HG02759 (cell line): ENCODE results near the gene SPANXC.
"Not testable (repeated sequence)": the region's sequence is repeated elsewhere in the genome, so short reads cannot be mapped to it uniquely, and the experiment has no call there.

Source experiments
- ATAC-seq: cut with Tn5 transposase; IDR thresholded peaks from one replicate; pipeline ENCODE4 v1.9.1; 2021; ENCODE audit warnings: mild to moderate bottlenecking, moderate library complexity; ENCODE audit not compliant: unreplicated experiment

SPANXC gene

GRCh38 chrX:141242417-141242816 lies at the start of gene SPANXC:
Gene SPANXC, minus strand, starts transcription at chrX:141242517. Its CDS starts 60 bp downstream, at chrX:141242457.
- ATAC-seq, result not testable (repeated sequence)

GRCh38 chrX:141279476-141279875 lies 37.2 kb upstream of the SPANXC start:
- ATAC-seq, result no peak

- no peak for ATAC-seq
These were observed 36.0 kb upstream of the SPANXC start for GRCh38 chrX:141278306-141278705.

- no peak for ATAC-seq
These were observed 15.8 kb upstream of the SPANXC start for GRCh38 chrX:141258080-141258479.

GRCh38 chrX:141221611-141222010 lies 20.7 kb downstream of the SPANXC start:
- no peak for ATAC-seq

- no peak for ATAC-seq
These were observed 21.8 kb downstream of the SPANXC start for GRCh38 chrX:141220342-141221008.

- no peak for ATAC-seq
These were observed 28.1 kb downstream of the SPANXC start for GRCh38 chrX:141214196-141214595.

- ATAC-seq, result no peak
These were observed 40.4 kb downstream of the SPANXC start for GRCh38 chrX:141201962-141202361.
